COLO668 (cell line): ENCODE measurements around the gene FLNC.

Source experiments
- DNase-seq: peaks from one replicate; lab custom pipeline; 2025; ENCODE audit not compliant: unreplicated experiment; lab: John Stamatoyannopoulos, UW

The FLNC gene

DNA sequence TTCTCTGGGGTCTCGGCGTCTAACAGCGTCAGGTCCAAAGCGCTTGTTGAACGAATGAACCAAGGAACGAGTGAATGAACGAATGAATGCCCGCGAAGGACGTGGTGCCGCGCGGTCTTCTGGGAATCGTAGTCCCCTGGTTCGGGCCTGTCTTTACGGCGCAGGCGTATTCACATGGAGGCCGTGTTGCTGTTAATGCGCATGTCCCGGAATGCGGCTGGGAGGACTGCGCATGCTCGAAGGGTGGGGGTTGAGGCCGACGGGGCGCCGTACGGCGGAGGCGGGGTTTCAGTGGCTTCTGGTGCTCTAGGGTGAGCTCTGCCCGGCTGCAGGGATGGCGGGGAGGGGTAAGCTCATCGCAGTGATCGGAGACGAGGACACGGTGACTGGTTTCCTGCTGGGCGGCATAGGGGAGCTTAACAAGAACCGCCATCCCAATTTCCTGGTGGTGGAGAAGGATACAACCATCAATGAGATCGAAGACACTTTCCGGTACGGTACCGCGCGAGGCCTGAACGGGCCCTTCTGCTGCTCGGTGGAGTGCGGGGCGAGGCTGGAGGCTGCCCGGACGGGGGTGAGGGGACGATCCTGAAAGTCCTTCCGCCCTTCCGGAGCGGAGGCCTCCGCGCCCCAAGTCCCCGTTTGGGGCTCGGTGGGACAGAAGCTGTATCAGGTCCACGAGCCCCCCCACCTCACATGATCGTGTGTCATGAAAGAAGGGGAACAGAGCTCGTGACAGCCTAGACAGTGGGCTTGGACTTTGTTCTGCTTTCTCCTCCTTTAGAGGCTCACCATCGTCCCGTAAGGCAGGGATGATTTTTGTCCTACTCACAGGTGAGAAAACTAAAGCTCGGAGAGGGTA lies 32.6 kb downstream of the FLNC start, which contains the start of gene ATP6V1F:
Gene ATP6V1F (plus strand): TSS at position 286 of the 862 bp plus-strand sequence. CDS start 49 bp downstream, at position 335.
- peak; percentile 97 for DNase-seq

DNA sequence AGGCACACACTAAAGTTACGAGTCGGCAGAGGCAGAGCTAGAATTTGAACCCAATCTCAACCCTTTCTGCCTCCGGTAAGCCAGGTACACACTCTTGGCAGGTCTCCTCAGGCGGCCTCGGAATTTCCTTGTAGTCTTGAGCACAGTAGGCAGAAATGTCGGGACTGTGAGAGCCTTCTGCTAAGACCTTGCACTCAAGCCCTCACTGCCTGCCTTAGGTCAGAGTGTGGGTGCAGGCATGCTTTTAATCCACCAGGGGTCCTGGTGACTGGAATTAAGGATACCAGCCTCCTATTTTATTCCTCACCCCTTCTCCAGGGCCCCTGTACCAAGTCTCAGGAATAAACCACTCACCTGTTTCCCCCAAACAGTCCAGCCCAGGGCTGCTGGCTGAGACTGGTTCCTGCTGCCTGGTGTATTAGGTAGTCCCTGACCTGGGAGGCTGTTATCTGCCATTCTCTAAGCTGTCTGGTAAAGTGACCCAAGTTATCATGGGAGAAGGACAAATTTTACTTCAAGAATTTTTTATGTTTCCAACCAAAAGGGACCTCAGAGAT lies 33.3 kb downstream of the FLNC start:
- peak; percentile 58 for DNase-seq

DNA sequence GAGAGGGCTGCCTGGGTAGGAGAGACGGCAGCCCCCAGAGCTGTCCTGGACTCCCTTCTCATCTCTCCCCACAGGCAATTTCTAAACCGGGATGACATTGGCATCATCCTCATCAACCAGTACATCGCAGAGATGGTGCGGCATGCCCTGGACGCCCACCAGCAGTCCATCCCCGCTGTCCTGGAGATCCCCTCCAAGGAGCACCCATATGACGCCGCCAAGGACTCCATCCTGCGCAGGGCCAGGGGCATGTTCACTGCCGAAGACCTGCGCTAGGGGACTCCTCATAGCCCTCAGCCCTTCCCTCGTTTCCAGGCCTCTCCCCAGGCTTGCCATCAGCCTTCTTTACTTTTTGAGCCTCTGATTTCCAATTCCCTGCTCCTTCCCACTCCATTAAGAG lies 35.1 kb downstream of the FLNC start:
- DNase-seq = no peak

DNA sequence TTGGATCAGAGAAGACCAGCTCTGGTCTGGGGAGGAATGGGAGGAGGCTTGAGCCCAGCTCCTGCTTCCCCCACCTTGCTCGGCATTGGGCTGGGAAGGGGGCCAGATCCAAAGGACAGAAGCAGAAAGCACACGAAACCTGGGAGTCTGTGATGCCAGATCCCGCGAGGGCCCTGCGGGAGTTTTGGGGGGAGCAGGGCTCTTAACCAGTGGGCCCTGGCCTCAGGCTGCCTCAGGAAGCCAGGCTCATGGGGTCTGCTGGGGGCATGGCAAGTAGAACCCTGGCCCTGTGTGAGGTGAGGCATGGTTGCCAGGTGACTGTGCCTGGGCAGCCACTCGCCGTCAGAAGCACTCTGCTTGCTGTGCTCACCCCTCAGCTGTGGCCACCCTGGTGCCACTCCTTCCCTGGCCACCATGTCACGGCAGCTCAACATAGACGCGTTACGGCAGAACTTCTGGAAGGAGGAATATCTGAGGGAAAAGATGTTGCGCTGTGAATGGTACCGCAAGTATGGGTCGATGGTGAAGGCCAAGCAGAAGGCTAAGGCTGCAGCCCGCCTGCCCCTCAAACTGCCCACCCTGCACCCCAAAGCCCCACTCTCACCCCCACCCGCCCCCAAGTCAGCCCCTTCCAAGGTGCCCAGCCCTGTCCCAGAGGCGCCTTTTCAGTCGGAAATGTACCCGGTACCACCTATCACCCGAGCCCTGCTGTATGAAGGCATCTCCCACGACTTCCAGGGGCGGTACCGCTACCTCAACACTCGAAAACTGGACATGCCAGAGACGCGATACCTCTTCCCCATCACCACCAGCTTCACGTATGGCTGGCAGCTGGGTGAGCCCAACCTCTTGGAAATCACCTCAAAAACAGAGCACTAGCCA lies 36.0 kb downstream of the FLNC start:
- no peak for DNase-seq

DNA sequence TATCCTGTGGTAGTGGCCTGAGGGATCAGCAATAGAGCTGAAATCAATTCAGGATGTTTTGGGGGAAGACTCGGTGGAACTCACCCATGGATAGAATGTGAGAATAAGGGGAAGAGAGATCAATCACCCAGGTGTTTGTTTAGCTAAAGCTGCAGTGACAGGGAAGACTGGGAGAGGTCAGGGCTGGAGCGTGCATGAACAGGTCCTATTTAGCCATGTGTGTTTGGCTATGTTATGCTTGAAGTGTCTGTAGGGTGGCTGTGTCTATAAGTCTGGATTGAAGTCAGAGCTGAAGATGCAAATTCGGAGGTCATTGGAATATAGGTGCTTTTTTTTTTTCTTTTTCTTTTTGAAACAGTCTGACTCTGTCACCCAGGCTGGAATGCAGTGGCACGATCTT lies 37.0 kb downstream of the FLNC start:
- peak; percentile 18 for DNase-seq

DNA sequence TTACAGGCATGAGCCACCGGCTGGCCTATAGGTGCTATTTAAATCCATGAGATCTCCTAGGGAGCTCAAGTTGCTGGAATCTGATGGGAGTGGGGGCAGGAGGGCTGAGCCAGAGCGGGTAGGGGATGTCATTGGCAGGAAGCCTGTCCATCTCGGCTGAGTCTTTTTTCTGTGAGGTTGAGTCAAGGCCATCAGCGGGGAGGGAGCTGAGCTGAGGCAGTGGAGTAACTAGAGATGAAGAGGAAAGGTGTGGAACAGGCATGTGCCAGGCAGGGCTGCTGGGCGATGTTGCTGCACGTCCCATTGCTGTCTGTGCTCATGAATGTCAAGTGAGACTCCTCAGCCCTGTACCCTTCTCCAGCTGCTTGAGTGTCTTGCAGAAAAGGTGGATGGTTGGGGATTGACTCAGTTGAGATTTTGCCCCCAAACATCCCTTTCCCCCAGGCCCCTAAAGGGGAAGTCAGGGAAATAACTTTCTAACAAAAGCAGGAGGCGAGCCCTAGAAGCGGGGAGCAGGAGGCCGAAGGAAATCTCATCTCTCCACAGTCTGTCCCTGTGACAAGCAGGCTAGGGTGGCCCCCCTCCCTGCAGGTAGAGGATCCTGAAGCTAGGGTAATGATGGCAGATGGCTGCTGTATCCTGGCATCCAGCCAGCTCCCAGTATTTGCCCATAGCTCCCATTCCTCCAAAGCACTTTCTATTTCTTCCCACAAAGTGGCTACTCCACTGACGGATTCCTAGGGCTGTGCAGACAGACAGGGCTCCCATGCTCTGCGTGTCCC lies 37.8 kb downstream of the FLNC start:
- DNase-seq = peak; percentile 86

DNA sequence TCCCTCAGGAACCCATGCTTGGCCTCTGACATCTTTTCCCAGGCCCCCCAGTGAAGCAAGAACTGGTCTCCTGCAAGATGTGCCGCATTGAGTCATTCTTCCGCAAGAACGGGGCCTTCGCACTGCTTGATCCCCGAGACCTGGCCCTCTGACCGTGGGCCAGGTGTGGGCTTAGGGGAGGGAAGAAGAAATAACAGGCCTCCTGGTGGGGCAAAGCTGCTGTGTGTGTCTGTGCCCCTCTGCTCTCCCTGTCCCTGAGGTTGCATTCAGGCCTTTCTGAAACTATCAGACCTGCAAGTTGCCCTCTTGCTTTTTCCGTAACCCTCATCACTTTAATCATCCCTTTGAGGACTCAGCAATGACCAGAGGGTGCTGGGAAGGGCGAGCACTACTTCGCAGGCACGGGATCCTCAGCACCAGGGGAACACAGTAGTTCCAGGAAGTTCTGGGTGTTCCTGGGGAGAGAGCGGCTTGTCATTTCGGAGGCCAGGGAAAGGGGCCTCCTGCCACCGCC lies 38.5 kb downstream of the FLNC start:
- peak; percentile 62 for DNase-seq

DNA sequence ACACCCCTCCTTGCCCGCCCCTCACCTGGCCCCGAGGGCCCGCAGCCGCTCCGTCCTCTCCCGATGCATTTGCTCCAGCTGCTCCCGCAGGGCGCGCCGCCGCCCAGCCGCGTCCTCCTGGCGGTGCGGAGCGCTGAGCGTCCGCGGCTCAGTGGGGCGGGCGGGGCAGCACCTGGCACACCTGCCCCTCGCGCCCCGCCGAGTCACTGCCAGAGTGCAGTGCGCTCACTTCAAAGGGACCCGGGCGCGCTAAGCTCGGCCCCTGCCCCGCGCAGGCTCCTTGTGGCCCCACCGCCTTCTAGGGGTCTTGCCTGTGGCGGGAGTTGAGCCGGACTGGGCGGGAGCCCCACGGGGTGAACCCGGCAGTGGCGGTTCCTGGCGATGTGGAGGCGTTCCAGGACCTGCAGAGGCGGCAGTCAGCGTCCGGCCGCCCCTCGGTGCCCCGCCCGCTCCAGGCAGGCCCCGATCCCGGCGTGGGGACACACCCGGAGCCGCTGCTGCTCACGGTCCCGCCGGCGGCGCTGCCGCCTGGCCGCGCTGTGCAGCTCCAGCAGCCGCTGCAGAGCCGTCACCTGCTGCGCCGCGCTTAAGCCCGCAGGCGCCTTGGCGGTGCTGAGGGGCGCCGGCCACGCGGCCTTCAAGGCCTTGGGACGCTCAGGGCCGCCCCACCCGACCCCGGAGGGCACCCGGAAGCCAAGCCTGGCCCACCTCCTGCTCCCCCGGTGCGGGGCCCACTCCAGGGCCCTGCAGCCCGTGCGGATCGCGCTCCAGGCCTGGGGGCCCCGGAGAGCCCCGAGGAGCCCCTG lies 39.1 kb downstream of the FLNC start:
- peak; percentile 91 for DNase-seq

DNA sequence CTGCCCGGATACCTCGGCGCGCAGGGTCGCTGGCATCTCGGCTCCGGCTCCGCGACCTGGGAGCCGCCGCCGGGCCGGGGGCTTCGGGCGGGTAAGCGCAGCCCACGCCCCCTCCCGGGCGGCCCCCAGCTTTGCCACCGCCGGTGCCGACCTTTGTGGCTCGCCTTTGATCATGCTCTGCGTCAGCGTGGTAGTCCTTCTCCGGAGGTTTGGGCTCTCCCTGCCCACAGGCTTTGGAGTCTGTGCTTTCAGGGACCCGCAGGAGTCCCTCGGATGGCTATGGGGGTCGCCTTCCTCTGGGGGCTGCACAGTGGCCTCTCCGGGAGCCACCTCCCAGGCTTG lies 39.7 kb downstream of the FLNC start:
- DNase-seq = peak; percentile 62

DNA sequence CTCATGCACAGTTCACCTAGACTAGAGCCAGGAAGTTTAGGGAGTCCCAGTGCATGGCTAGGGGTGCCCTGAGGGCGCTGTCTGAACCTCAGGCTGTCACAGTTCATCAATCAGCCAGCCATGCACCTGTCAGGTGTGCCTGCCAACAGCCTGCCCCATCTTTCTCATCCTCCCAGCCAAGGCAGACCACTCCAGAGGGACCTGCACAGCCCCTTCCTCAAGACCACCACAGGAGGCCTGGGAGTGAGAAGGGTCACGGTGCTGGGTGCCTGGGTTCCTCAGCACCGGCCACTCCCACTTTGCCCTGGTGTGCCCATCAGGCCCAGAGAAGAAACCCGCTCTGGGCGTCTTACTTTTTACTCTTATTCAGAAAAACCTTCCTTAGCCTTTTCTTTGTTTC lies 40.8 kb downstream of the FLNC start:
- peak; percentile 28 for DNase-seq

DNA sequence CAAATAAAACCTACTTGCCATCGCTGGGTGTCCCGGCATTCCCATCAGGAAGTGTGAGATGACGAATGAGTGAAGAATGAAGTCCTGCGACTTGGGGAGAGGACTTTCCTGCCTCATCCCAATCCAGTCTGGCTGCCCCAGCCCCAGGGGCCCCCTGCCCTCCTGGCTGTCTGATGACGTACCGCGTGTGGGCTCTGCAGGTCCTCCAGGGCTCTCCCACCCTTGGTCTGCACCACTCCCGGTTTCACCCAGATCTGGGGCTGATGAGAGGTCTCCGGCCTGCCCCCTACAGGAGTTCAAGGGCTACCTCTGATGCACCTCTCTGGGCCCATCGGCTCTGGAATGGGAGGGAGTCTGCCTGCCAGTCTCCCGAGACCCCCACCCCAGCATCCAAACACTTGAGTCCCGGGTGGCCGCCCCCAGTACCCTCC lies 42.2 kb downstream of the FLNC start:
- no peak for DNase-seq

DNA sequence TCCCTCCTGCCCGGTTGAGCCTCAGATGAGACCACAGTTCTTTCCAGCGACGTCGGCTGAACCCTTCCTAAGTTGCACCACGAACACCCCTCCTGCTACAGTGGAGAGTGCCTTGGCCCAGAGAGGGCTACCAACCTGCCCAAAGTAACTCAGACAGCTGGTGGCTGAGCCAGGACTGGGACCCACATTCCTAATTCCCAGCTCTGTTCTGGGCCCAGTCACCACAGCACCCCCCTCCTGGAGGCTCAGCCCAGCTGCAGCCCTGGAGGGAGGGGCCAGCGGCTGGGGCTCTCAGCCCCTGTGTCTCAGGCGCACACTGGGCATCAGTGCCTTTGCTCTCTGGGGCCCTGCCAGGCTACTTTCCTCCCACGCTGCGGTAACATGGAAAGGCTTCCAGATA lies 43.0 kb downstream of the FLNC start:
- no peak for DNase-seq

DNA sequence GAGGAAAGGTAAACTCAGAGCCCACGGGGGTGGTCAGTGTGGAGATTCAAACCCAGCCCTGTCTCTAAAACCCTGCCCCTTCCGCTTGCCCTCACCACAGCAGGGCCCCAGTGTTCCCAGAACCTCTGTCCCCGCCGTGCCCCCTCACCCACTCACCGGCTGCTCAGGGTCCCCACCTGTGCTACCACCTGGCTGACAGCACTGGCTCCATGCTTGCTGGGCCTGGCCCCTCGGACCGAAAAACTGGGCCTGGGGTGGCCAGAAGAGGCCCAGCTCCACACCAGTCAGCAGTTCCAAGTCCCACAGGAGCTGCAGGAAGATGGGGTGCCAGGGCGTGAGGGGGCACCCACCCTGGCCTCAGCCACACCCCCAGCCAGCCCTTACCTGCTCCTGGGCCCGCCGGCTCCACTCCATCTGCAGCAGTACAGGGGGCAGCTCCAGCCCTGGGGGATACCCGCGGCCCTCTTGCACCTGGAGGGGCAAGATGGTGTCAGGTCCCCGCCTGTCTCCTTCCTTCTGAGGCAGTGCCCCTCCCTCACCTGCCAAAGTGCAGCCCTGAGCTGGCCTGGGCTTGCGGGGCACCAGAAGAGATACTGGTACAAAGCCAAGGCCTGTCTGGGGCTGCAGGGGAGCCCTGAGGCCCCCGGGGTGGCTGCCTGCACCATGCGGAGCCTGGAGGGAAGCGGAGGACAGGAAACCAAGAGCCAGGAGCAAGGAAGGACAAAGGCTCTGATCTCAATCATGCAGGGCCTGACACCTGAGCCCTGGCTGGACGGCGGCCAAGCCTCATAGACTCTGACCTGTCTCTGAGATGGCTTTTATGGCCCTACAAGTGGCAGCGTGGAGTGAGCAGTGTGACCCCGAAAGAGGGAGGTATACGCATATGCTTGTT lies 44.2 kb downstream of the FLNC start:
- DNase-seq = peak; percentile 91

DNA sequence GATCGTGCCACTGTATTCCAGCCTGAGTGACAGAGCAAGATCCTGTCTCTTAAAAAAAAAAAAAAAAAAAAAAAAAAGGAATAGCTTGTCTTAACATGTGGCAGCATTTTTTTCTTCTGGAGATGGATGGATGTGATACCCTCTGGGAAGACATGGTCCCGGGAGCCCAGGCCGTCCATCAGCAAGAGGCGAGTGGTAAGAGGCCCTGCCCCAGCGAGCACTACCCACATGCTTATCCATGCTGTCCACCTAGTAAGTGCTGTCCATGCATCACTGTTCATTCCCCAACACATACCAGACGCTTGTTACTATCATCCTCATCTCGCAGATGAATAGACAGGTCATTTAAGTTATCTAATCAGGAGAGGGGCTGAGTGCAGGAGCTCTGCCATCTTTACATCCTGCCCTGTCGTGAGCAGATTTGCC lies 45.3 kb downstream of the FLNC start:
- DNase-seq = no peak

DNA sequence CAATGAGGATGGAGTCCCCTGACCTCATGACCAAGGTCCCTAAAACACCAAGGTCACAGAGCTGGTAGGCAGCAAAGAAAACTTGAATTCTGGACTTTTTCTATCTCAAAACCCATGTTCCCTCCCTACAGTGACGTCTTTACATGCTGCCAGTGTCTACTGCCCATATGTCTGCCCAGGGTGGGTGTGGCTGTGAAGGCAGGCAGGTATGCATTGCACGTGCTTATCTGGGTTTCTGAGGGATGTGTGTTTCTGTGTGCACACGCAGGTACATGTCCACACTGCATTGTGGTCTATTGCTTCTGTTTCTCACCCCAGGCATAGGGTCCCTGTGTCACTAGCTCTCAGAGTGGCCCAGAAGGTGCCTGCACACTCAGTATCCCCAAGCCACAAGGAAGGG lies 45.9 kb downstream of the FLNC start:
- no peak for DNase-seq

DNA sequence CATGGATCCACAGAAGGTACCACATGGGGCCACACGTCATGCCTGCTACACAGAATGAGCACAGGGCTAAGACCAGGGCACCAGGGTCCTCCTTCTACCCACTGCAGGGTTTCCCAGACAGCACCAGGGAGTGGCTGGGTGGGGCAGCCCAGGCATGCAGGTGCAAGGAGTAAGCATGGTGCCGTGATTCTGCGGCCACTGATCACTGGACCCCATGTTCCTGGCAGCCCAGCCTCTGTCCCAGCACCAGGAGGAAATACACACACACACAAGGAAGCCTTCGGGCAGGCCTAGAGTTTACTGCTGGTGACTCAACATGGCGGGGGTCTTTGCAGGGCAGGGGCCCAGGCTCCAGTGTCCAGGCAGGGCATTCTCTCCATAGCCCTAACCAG lies 46.4 kb downstream of the FLNC start:
- no peak for DNase-seq

DNA sequence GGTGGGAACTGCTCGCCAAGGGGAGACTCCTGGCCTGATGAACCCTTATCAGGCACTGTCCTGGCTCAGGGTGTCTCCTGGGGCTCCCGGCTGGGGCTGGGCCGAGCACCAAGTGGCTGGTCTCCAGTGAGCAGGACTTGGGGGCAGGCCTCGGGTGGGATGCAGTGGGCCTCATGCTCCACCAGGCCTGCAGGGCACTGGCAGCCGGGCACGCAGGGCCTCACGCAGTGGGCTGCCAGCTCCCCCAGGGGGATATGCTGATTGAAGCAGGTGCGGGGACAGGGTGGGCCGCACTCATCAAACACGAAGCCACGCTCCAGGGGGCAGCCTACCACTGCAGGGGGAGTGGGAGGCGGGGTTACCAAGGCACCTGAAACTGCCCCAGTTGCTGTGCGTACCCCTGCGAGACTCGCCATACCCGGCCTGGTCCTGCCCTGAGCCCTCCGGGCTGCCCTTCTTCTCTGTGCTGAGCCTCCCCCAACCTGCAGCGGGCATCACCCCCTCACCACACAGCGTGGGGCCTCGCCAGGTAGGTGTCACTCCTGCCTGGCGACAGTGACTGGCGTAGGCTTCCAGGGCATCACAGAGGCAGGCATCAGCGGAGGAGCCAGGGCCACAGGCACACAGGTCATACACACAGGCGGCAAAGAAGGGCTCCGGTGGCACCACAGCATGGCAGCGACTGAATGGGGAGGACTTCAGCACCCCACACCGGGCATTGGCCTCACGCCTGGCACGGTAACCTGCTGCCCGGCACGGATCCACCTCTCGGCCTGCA lies 47.0 kb downstream of the FLNC start:
- no peak for DNase-seq

DNA sequence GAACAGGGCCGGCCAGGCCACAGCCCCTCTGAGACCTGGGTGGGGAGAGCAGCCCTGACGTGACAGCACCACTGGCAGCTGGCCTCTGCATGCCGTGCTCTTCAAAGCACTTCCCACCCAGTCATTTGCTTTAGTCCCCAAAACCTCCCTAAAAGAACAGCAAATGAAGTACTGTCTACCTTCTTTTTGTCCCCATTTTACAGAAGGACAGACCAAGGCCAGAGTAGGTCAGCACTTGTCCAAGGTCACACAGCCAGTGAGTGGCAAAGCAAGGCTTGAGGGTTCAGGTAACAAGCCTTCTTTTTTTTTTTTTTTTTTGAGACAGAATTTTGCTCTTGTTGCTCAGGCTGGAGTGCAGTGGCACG lies 47.5 kb downstream of the FLNC start:
- DNase-seq = no peak
